Kidney (tissue), 14 donors: Measurements from ENCODE around the gene CUX1. TPM values are rescaled to one million over a fixed set of nuclear protein-coding genes. Genes with fewer than 3 reads are reported as not detected.

Experiments used
- DNase-seq, 5 donors: peaks; one replicate each; pipeline ENCODE4 v3.0.0-alpha.2; 2013 to 2020
- FAIRE-seq: peaks from 2 replicates; lab custom pipeline; 2012; peaks lifted over from hg19 to GRCh38; lab: Jason Lieb, UNC
- H3K27ac ChIP-seq, 2 donors: one replicate each; pipeline ENCODE4 v1.7.0; 2013; ENCODE audit warnings: low read depth in 2 of 2, low read length in 2 of 2, inconsistent platforms in 1 of 2
- H3K27me3 ChIP-seq: one replicate; pipeline ENCODE4 v1.7.1; 2013; ENCODE audit warnings: low read length, inconsistent platforms; ENCODE audit not compliant: control insufficient read depth, insufficient read depth
- H3K36me3 ChIP-seq, 3 donors: one replicate each; pipeline versions ENCODE4 v1.7.0 to v1.7.1; 2013; ENCODE audit warnings: low read length in 3 of 3, control low read depth in 1 of 3, inconsistent platforms in 1 of 3; ENCODE audit not compliant: insufficient read depth in 3 of 3, control insufficient read depth in 2 of 3
- H3K4me1 ChIP-seq, 3 donors: one replicate each; pipeline versions ENCODE4 v1.7.0 to v1.7.1; 2013; ENCODE audit warnings: low read length in 3 of 3, inconsistent platforms in 1 of 3, low read depth in 1 of 3; ENCODE audit not compliant: control insufficient read depth in 2 of 3, insufficient read depth in 2 of 3
- H3K4me3 ChIP-seq, 3 donors: one replicate each; pipeline versions ENCODE4 v1.7.0 to v1.8.1; 2013; ENCODE audit warnings: low read length in 3 of 3, control low read depth in 1 of 3, inconsistent platforms in 1 of 3
- H3K9ac ChIP-seq, 3 donors: one replicate each; pipeline versions ENCODE4 v1.7.0 to v1.7.1; 2013; ENCODE audit warnings: low read length in 3 of 3, control low read depth in 1 of 3, inconsistent platforms in 1 of 3
- H3K9me3 ChIP-seq, 3 donors: one replicate each; pipeline versions ENCODE4 v1.7.0 to v1.7.1; 2013; ENCODE audit warnings: low read length in 3 of 3, control low read depth in 1 of 3, inconsistent platforms in 1 of 3; ENCODE audit not compliant: control insufficient read depth in 2 of 3, insufficient read depth in 1 of 3
- CTCF ChIP-seq: IDR thresholded peaks from 3 replicates; pipeline ENCODE4 v1.5.1; 2012; ENCODE audit warnings: mild to moderate bottlenecking, moderate library complexity, borderline replicate concordance; ENCODE audit not compliant: insufficient read depth; ENCODE audit errors: extremely low read depth
- intact Hi-C: fragments of 100-400 bp; cut with DNase I; formaldehyde crosslinking; loops from one replicate; pipeline ENCODE4 v1.11.1; 2022
- polyA plus RNA-seq: library from polyadenylated mRNA; stranded (reverse); fragments of 350-450 nt; fragmentation: Illumina TruSeq; extraction: RNeasy Lipid Tissue Mini Kit (QIAGEN cat#74804); gene quantifications from one replicate; pipeline ENCODE4 v1.2.3, GENCODE V29; 2014; ENCODE audit warnings: low read depth, low replicate concordance; ENCODE audit not compliant: insufficient read depth
- total RNA-seq: library from RNA; stranded (reverse); fragmentation: NEBNext Ultra II Directional; extraction: Animal tissue kit (Norgen Biotek cat#: 25700); gene quantifications from one replicate; pipeline ENCODE4 v1.2.1, GENCODE V29; 2021
- donor health status: control.
- donor health status: control.
- donor health status: control.
- donor health status: control.
- donor health status: control.
- donor health status: DM: yes; HTN: yes; CAD: no.
- donor health status: Normal renal cell carcinoma (clear cell type).

The CUX1 gene
- total and polyA plus RNA-seq, 2 donors from 2014 or later = 71.4 to 126 TPM

- no peak overlapping the region for H3K4me3 ChIP-seq
- no peak overlapping the region for H3K9ac ChIP-seq
- no peak overlapping the region for H3K27ac ChIP-seq
- H3K9me3 ChIP-seq = no peaks in the 10 kb centered on the region
- intact Hi-C loops = no loop called here
- H3K4me1 ChIP-seq = no peaks in the 10 kb centered on the region
- TF ChIP-seq CTCF = no peak
- H3K36me3 ChIP-seq = no peaks in the 10 kb centered on the region
- FAIRE-seq (no peak), DNase-seq (no peak)
- H3K27me3 ChIP-seq = no peaks in the 10 kb centered on the region
These were observed 219.5 kb downstream of the CUX1 start for GRCh38 chr7:102036958-102037357.

- no peak for TF ChIP-seq CTCF
- FAIRE-seq = no peak
- H3K27me3 ChIP-seq = no peaks in the 10 kb centered on the region
- intact Hi-C loops = no loop called here
- H3K27ac ChIP-seq = no peak overlapping the region
- H3K4me1 ChIP-seq = peaks cover 0 to 2% (median 2%) of the 10 kb centered on the region in 3 donors
- H3K36me3 ChIP-seq = no peaks in the 10 kb centered on the region
- H3K9ac ChIP-seq = no peak overlapping the region
- DNase-seq = no peak
- no peaks in the 10 kb centered on the region for H3K9me3 ChIP-seq
- no peak overlapping the region for H3K4me3 ChIP-seq
These were observed 222.3 kb downstream of the CUX1 start for GRCh38 chr7:102039706-102040105.

GRCh38 chr7:102040569-102040968 is 223.1 kb downstream of the CUX1 start:
- H3K27ac ChIP-seq = no peak overlapping the region
- H3K9me3 ChIP-seq = no peaks in the 10 kb centered on the region
- H3K27me3 ChIP-seq = no peaks in the 10 kb centered on the region
- no peak overlapping the region for H3K4me3 ChIP-seq
- no peak for FAIRE-seq
- TF ChIP-seq CTCF = no peak
- peaks cover 0 to 8% (median 4%) of the 10 kb centered on the region in 3 donors for H3K4me1 ChIP-seq
- intact Hi-C loops = no loop called here
- H3K9ac ChIP-seq = no peak overlapping the region
- H3K36me3 ChIP-seq = no peaks in the 10 kb centered on the region
- no peak for DNase-seq
